ENCODE data around the gene GLRX5. TPM values are rescaled to one million over a fixed set of nuclear protein-coding genes. Genes with fewer than 3 reads are reported as not detected.
A peak's percentile ranks its signal among the peaks of the same experiment; 100 is the strongest.

The GLRX5 gene
- total and polyA plus RNA-seq, 3 experiments from 2014 or later, result 52.9 to 72.9 (median 54.6) TPM

- Mint-ChIP-seq H3K27ac (peak overlapping the region in 3 of 8 donors; percentile 33 to 55 (median 47)), H3K9me3 (peaks cover 0 to 4% (median 0%) of the 10 kb centered on the region in 5 donors), H3K4me1 (peaks cover 19 to 72% (median 46%) of the 10 kb centered on the region in 3 donors), H3K4me3 (no peak overlapping the region), H3K36me3 (peaks cover 6 to 10% (median 7%) of the 10 kb centered on the region in 3 donors), H3K27me3 (peaks cover 0 to 2% of the 10 kb centered on the region in 2 donors)
- H3K27ac ChIP-seq (ENCODE audit: low read depth, low read length), result no peak overlapping the region
- DNase-seq, result no peak
- ChIA-PET CTCF (interaction anchor here (1.1 to 3.0 kb wide), 3 partner anchors 11 to 30 kb away, joined by 3 to 9 read pairs (median 3); no protein-coding TSS in a partner anchor), POLR2A (no interaction called here)
- H3K27me3 ChIP-seq (ENCODE audit: insufficient read depth, low read length, poor library complexity, severe bottlenecking), result no peaks in the 10 kb centered on the region
- no peaks in the 10 kb centered on the region for H3K9me3 ChIP-seq (ENCODE audit: low read length)
- H3K4me1 ChIP-seq (ENCODE audit: insufficient read depth, low read length), result peaks cover under 1% of the 10 kb centered on the region
- H3K4me3 ChIP-seq (ENCODE audit: low read length), result no peak overlapping the region
- H3K36me3 ChIP-seq (ENCODE audit: insufficient read depth, low read length), result no peaks in the 10 kb centered on the region
Observed at GRCh38 chr14:95490138-95490509, 44.7 kb upstream of the GLRX5 start.

- Histone ChIP-seq H3K36me3 (ENCODE audit: insufficient read depth, low read length) (no peaks in the 10 kb centered on the region), H3K9me3 (ENCODE audit: low read length) (no peaks in the 10 kb centered on the region), H3K4me1 (ENCODE audit: insufficient read depth, low read length) (peaks cover 8% of the 10 kb centered on the region), H3K27me3 (ENCODE audit: insufficient read depth, low read length, poor library complexity, severe bottlenecking) (no peaks in the 10 kb centered on the region), H3K4me3 (ENCODE audit: low read length) (no peak overlapping the region), H3K27ac (ENCODE audit: low read depth, low read length) (no peak overlapping the region)
- Mint-ChIP-seq H3K27ac (peak overlapping the region in 4 of 8 donors; percentile 27 to 72 (median 51)), H3K4me3 (no peak overlapping the region), H3K27me3 (peaks cover 0 to 2% of the 10 kb centered on the region in 2 donors), H3K36me3 (peaks cover 6 to 10% (median 7%) of the 10 kb centered on the region in 3 donors), H3K9me3 (peaks cover 0 to 4% (median 0%) of the 10 kb centered on the region in 5 donors), H3K4me1 (peaks cover 22 to 73% (median 48%) of the 10 kb centered on the region in 3 donors)
- ChIA-PET CTCF (interaction anchor here (1.1 to 1.2 kb wide), 2 partner anchors 12 to 29 kb away, joined by 3 read pairs; no protein-coding TSS in a partner anchor), POLR2A (no interaction called here)
- DNase-seq, result no peak
Observed at GRCh38 chr14:95490727-95491451, 44.0 kb upstream of the GLRX5 start.

DNA sequence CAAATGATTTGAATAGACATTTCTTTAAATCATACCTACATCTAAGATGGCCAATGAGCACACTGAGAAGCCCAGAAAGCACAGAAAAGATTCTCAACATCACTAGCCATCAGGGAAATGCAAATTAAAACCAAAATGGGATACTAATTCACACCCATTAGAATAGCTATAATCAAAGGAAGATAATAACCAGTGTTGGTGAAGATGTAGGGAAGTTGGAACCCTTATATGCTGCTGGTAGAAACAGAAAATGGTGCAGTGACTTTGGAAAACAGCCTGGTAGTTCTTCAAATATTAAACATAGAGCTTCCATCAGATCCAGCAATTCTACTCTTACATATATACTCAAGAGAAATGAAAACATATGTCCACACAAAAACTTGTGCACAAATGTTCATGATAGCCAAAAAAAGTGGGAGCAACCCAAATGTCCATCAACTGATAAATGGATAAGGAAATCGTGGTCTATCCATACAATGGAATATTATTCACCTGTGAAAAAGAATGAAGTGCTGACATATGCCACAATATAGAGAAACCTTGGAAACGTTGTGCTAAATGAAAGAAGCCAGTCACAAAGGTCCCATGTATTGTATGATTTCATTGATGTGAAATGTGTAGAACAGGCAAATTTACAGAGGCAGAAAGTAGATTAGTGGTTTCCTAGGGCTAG, 42.8 kb upstream of the GLRX5 start:
- Mint-ChIP-seq H3K9me3 (peaks cover 0 to 4% (median 0%) of the 10 kb centered on the region in 5 donors), H3K27me3 (peaks cover 0 to 2% of the 10 kb centered on the region in 2 donors), H3K27ac (peak overlapping the region in 2 of 8 donors; percentile 25 to 40), H3K4me3 (no peak overlapping the region), H3K36me3 (peaks cover 6 to 9% (median 7%) of the 10 kb centered on the region in 3 donors), H3K4me1 (peaks cover 29 to 75% (median 58%) of the 10 kb centered on the region in 3 donors)
- DNase-seq, result no peak
- Histone ChIP-seq H3K27me3 (ENCODE audit: insufficient read depth, low read length, poor library complexity, severe bottlenecking) (no peaks in the 10 kb centered on the region), H3K27ac (ENCODE audit: low read depth, low read length) (no peak overlapping the region), H3K36me3 (ENCODE audit: insufficient read depth, low read length) (no peaks in the 10 kb centered on the region), H3K4me1 (ENCODE audit: insufficient read depth, low read length) (peaks cover 20% of the 10 kb centered on the region), H3K9me3 (ENCODE audit: low read length) (no peaks in the 10 kb centered on the region), H3K4me3 (ENCODE audit: low read length) (no peak overlapping the region)
- ChIA-PET CTCF (interaction anchor here (1.5 kb wide), 1 partner anchor 44 kb away, joined by 3 read pairs; no protein-coding TSS in a partner anchor), POLR2A (no interaction called here)

DNA sequence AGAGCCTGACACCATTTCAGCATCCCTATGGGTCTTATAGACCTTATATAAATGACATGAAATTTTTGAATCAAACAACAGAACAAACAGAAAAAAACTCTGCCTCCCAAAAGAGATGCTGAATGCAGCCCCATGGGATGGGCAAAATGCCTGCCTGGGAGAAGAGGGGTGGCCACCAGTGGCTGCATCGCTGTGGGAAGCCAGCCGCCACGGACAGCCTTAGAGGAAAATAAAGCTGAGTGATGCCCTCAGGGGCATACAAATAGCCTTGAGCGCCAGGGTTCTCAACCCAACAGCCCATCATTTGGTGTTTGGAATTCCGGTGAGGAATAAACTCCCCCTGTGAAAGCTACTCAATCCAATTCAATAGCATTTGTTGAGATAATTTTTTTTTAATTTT, 41.3 kb upstream of the GLRX5 start:
- Mint-ChIP-seq H3K27ac (peak overlapping the region in 6 of 8 donors; percentile 0 to 96 (median 56)), H3K27me3 (peaks cover 0 to 2% of the 10 kb centered on the region in 2 donors), H3K4me1 (peaks cover 31 to 73% (median 56%) of the 10 kb centered on the region in 3 donors), H3K9me3 (peaks cover 0 to 4% (median 0%) of the 10 kb centered on the region in 5 donors), H3K4me3 (no peak overlapping the region), H3K36me3 (peaks cover 6 to 7% (median 7%) of the 10 kb centered on the region in 3 donors)
- ChIA-PET POLR2A (no interaction called here), CTCF (interaction anchor here (1.1 to 2.4 kb wide), 3 partner anchors 12 to 34 kb away, joined by 3 to 5 read pairs (median 4); partner anchors contain the start of gene SYNE3)
- no peaks in the 10 kb centered on the region for H3K36me3 ChIP-seq (ENCODE audit: insufficient read depth, low read length)
- H3K9me3 ChIP-seq (ENCODE audit: low read length), result no peaks in the 10 kb centered on the region
- peaks cover 28% of the 10 kb centered on the region for H3K4me1 ChIP-seq (ENCODE audit: insufficient read depth, low read length)
- no peak for DNase-seq
- no peak overlapping the region for H3K27ac ChIP-seq (ENCODE audit: low read depth, low read length)
- no peak overlapping the region for H3K4me3 ChIP-seq (ENCODE audit: low read length)
- H3K27me3 ChIP-seq (ENCODE audit: insufficient read depth, low read length, poor library complexity, severe bottlenecking), result no peaks in the 10 kb centered on the region

- peaks cover 0 to 2% of the 10 kb centered on the region in 2 donors for H3K27me3 Mint-ChIP-seq
- peak overlapping the region; percentile 2 to 96 (median 70) for H3K27ac Mint-ChIP-seq
- CTCF ChIA-PET, result interaction anchor here (1.1 to 2.4 kb wide), 3 partner anchors 12 to 34 kb away, joined by 3 to 5 read pairs (median 4); partner anchors contain the start of gene SYNE3
- H3K9me3 ChIP-seq (ENCODE audit: low read length), result no peaks in the 10 kb centered on the region
- no peak for DNase-seq
- POLR2A ChIA-PET, result no interaction called here
- H3K27me3 ChIP-seq (ENCODE audit: insufficient read depth, low read length, poor library complexity, severe bottlenecking), result no peaks in the 10 kb centered on the region
- H3K9me3 Mint-ChIP-seq, result peaks cover 0 to 4% (median 0%) of the 10 kb centered on the region in 5 donors
- peaks cover 32% of the 10 kb centered on the region for H3K4me1 ChIP-seq (ENCODE audit: insufficient read depth, low read length)
- no peaks in the 10 kb centered on the region for H3K36me3 ChIP-seq (ENCODE audit: insufficient read depth, low read length)
- no peak overlapping the region for H3K4me3 Mint-ChIP-seq
- H3K4me1 Mint-ChIP-seq, result peaks cover 31 to 75% (median 59%) of the 10 kb centered on the region in 3 donors
- H3K36me3 Mint-ChIP-seq, result peaks cover 5 to 7% (median 6%) of the 10 kb centered on the region in 3 donors
- no peak overlapping the region for H3K27ac ChIP-seq (ENCODE audit: low read depth, low read length)
- no peak overlapping the region for H3K4me3 ChIP-seq (ENCODE audit: low read length)
Observed at GRCh38 chr14:95493976-95494375, 40.9 kb upstream of the GLRX5 start.

DNA sequence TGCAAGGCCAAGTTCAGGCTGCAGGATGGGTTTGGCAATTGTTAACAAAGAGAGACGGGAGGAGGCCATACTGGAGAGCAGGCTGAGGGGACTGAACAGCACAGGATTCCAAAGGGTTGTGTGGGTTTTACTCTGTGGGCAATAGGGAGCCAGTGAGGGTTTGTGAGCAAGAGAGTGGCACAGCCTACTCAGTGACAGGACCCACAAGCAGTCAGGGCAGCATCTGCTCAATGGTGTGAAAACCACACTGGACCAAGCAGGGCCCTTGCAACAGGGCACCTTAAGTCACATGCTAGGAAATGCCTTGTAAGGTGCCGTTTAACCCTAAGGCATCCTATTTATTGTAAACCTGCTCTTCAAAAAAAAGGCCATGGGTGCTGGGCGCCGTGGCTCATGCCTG, 40.4 kb upstream of the GLRX5 start:
- POLR2A ChIA-PET, result no interaction called here
- H3K27ac ChIP-seq (ENCODE audit: low read depth, low read length), result no peak overlapping the region

DNA sequence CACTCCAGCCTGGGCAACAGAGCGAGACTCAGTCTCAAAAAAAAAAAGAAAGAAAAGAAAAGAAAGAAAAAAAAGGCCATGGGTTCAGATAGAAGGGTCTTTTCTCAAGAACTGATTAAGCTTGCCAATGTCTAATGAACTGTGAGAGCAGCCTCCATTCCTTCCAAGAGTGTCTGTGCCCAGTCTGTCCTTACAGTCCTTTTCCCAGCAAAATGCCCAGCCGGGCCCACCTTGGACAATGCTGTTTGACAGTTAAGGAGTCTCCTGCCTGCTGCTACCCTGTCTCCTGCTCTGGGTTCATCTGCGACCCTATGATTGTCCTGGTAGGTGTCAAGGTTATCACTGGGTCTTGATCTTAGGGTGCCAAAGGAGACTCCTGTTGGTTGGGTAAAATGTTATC, 39.8 kb upstream of the GLRX5 start:
- peaks cover 6 to 11% (median 7%) of the 10 kb centered on the region in 3 donors for H3K36me3 Mint-ChIP-seq
- ChIA-PET POLR2A (no interaction called here), CTCF (interaction anchor here (0.9 to 2.4 kb wide), 2 partner anchors 10 to 32 kb away, joined by 3 to 5 read pairs; no protein-coding TSS in a partner anchor)
- no peak for DNase-seq
- H3K36me3 ChIP-seq (ENCODE audit: insufficient read depth, low read length), result no peaks in the 10 kb centered on the region
- H3K27ac ChIP-seq (ENCODE audit: low read depth, low read length), result no peak overlapping the region
- H3K4me3 Mint-ChIP-seq, result peak overlapping the region in 3 of 7 donors; percentile 37 to 61 (median 38)
- no peaks in the 10 kb centered on the region for H3K27me3 ChIP-seq (ENCODE audit: insufficient read depth, low read length, poor library complexity, severe bottlenecking)
- H3K4me3 ChIP-seq (ENCODE audit: low read length), result no peak overlapping the region
- H3K9me3 Mint-ChIP-seq, result peaks cover 0 to 4% (median 0%) of the 10 kb centered on the region in 5 donors
- peaks cover 36% of the 10 kb centered on the region for H3K4me1 ChIP-seq (ENCODE audit: insufficient read depth, low read length)
- no peaks in the 10 kb centered on the region for H3K9me3 ChIP-seq (ENCODE audit: low read length)
- H3K27me3 Mint-ChIP-seq, result peaks cover 0 to 2% of the 10 kb centered on the region in 2 donors
- peaks cover 35 to 72% (median 59%) of the 10 kb centered on the region in 3 donors for H3K4me1 Mint-ChIP-seq
- peak overlapping the region; percentile 79 to 96 (median 93) for H3K27ac Mint-ChIP-seq

More for the DNA sequence above, 40.4 kb upstream of the GLRX5 start:
- Mint-ChIP-seq H3K27ac (peak overlapping the region; percentile 2 to 96 (median 80)), H3K36me3 (peaks cover 6 to 8% (median 7%) of the 10 kb centered on the region in 3 donors), H3K4me1 (peaks cover 34 to 74% (median 59%) of the 10 kb centered on the region in 3 donors), H3K9me3 (peaks cover 0 to 4% (median 0%) of the 10 kb centered on the region in 5 donors), H3K4me3 (no peak overlapping the region), H3K27me3 (peaks cover 0 to 2% of the 10 kb centered on the region in 2 donors)
- Histone ChIP-seq H3K4me3 (ENCODE audit: low read length) (no peak overlapping the region), H3K36me3 (ENCODE audit: insufficient read depth, low read length) (no peaks in the 10 kb centered on the region), H3K4me1 (ENCODE audit: insufficient read depth, low read length) (peaks cover 36% of the 10 kb centered on the region), H3K9me3 (ENCODE audit: low read length) (no peaks in the 10 kb centered on the region), H3K27me3 (ENCODE audit: insufficient read depth, low read length, poor library complexity, severe bottlenecking) (no peaks in the 10 kb centered on the region)
- CTCF ChIA-PET, result interaction anchor here (1.1 to 2.4 kb wide), 3 partner anchors 11 to 33 kb away, joined by 3 to 5 read pairs (median 4); partner anchors contain the start of gene SYNE3
- no peak for DNase-seq

All from CD8-positive, alpha-beta memory T cell (primary cell).